Ishikawa (cell line): ENCODE measurements around the gene TMEM114.

ENCODE experiments used
- CEBPB ChIP-seq: IDR thresholded peaks from 2 replicates; pipeline ENCODE4 v1.6.1; 2012
- CREB1 ChIP-seq: IDR thresholded peaks from 2 replicates; pipeline ENCODE4 v1.6.1; 2012; ENCODE audit warnings: low read depth
- EGR1 ChIP-seq: IDR thresholded peaks from 2 replicates; pipeline ENCODE4 v1.6.1; 2012
- EP300 ChIP-seq: IDR thresholded peaks from 2 replicates; pipeline ENCODE4 v1.6.1; 2012; ENCODE audit warnings: borderline replicate concordance
- FOXM1 ChIP-seq: IDR thresholded peaks from 2 replicates; pipeline ENCODE4 v1.6.1; 2012; ENCODE audit warnings: low read depth, borderline replicate concordance
- MAX ChIP-seq: IDR thresholded peaks from 2 replicates; pipeline ENCODE4 v1.6.1; 2012
- RAD21 ChIP-seq: IDR thresholded peaks from 2 replicates; pipeline ENCODE4 v1.6.1; 2012; ENCODE audit warnings: low read depth
- REST ChIP-seq: IDR thresholded peaks from 2 replicates; pipeline ENCODE4 v1.6.1; 2012; ENCODE audit warnings: low read depth, mild to moderate bottlenecking
- TAF1 ChIP-seq: IDR thresholded peaks from 2 replicates; pipeline ENCODE4 v1.6.1; 2012; ENCODE audit warnings: low read depth, mild to moderate bottlenecking
- TCF12 ChIP-seq: IDR thresholded peaks from 2 replicates; pipeline ENCODE4 v1.6.1; 2012; ENCODE audit warnings: low read depth
- TEAD4 ChIP-seq: IDR thresholded peaks from 2 replicates; pipeline ENCODE4 v1.6.1; 2012
- USF1 ChIP-seq: IDR thresholded peaks from 2 replicates; pipeline ENCODE4 v1.6.1; 2012
- YY1 ChIP-seq: IDR thresholded peaks from 2 replicates; pipeline ENCODE4 v1.6.1; 2012; ENCODE audit warnings: low read depth
- ZBTB7A ChIP-seq: IDR thresholded peaks from 2 replicates; pipeline ENCODE4 v1.6.1; 2012; ENCODE audit warnings: low read depth

- TF ChIP-seq TEAD4 (no peak), REST (no peak), YY1 (no peak), USF1 (no peak), TAF1 (no peak), EP300 (no peak), RAD21 (no peak), MAX (no peak), TCF12 (no peak), FOXM1 (no peak), CEBPB (no peak), EGR1 (no peak), CREB1 (no peak), ZBTB7A (no peak)
Measured at GRCh38 chr16:8561496-8561895, 28.8 kb downstream of the TMEM114 start.
